ENCODE measurements around the gene RELCH.

Gene RELCH

DNA sequence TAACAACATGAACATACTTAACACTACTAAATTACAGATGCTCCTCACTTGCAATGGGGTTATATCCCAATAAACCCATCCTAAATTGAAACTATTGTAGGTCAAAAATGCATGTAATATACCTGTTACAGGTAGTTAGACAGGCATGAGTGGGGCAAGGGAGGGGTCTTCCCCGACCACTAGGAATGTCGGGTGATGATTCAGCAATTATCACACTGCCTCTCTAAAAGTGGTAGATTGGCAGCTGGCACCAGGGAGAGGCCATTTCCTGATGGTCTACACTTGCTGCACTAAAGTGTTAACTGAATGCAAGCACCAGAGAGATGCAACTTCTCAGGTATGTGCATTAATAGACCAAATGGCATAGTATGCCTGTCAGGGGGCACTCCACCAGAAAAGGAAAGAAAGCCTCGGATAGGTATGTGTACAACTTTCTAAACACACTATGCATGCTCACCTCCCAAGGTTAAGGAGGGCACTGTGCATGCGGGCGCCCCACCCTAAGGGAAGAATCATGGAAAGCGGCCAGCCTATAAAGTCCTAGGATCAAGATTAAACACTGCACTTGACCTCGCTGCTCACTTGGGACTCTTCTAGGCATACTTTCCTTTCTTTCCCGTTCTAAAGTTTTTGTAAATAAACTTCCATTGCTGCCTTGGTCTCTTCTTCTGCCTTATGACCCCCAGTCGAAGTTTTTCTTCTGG is 35.8 kb upstream of the RELCH start:
- peaks cover 9% of the 10 kb centered on the region for H3K4me1 ChIP-seq
- H3K27me3 ChIP-seq (ENCODE audit: control insufficient read depth, insufficient read depth, low read length): no peaks in the 10 kb centered on the region
- H2AFZ ChIP-seq: peak overlapping the region; percentile 26
- no peaks in the 10 kb centered on the region for H3K36me3 ChIP-seq (ENCODE audit: control insufficient read depth, insufficient read depth, low read length)
- H3K4me2 ChIP-seq (ENCODE audit: low read length): peak overlapping the region; percentile 50
- H3K9me3 ChIP-seq (ENCODE audit: control insufficient read depth, low read length): no peaks in the 10 kb centered on the region
- TF ChIP-seq, protein P1, sequence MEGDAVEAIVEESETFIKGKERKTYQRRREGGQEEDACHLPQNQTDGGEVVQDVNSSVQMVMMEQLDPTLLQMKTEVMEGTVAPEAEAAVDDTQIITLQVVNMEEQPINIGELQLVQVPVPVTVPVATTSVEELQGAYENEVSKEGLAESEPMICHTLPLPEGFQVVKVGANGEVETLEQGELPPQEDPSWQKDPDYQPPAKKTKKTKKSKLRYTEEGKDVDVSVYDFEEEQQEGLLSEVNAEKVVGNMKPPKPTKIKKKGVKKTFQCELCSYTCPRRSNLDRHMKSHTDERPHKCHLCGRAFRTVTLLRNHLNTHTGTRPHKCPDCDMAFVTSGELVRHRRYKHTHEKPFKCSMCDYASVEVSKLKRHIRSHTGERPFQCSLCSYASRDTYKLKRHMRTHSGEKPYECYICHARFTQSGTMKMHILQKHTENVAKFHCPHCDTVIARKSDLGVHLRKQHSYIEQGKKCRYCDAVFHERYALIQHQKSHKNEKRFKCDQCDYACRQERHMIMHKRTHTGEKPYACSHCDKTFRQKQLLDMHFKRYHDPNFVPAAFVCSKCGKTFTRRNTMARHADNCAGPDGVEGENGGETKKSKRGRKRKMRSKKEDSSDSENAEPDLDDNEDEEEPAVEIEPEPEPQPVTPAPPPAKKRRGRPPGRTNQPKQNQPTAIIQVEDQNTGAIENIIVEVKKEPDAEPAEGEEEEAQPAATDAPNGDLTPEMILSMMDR (IDR thresholded peaks at IDR 0.05): no peak
- peak overlapping the region; percentile 68 for H3K27ac ChIP-seq
- no peak overlapping the region for H3K9ac ChIP-seq
- no peak overlapping the region for H3K4me3 ChIP-seq (ENCODE audit: low read depth, low read length)
- H3K79me2 ChIP-seq: no peaks in the 10 kb centered on the region

DNA sequence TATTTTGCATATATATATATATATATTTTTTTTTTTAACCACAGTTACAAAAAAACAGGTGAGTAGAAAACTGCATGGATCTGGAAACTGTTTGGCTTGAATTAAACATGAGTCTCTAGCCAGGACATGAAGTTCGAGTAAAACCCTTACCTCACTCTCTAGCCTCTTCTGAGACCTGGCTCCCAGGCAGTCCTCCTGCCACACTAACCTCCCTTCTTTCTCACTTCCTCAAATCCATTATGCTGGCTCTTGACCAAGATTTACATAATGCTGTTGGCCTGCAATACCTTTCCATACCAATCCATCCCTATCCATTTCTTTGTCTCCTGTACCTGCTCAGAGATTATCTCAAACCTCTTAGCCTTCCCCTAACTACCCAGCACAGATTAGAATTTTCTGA is 34.2 kb upstream of the RELCH start:
- H3K79me2 ChIP-seq: no peaks in the 10 kb centered on the region
- H3K4me1 ChIP-seq: peaks cover 12% of the 10 kb centered on the region
- no peak overlapping the region for H2AFZ ChIP-seq
- H3K27me3 ChIP-seq (ENCODE audit: control insufficient read depth, insufficient read depth, low read length): no peaks in the 10 kb centered on the region
- no peak overlapping the region for H3K4me2 ChIP-seq (ENCODE audit: low read length)
- H3K4me3 ChIP-seq (ENCODE audit: low read depth, low read length): no peak overlapping the region
- TF ChIP-seq, protein P1 (IDR thresholded peaks at IDR 0.05): no peak
- no peaks in the 10 kb centered on the region for H3K9me3 ChIP-seq (ENCODE audit: control insufficient read depth, low read length)
- H3K36me3 ChIP-seq (ENCODE audit: control insufficient read depth, insufficient read depth, low read length): no peaks in the 10 kb centered on the region
- H3K9ac ChIP-seq: no peak overlapping the region
- no peak overlapping the region for H3K27ac ChIP-seq

DNA sequence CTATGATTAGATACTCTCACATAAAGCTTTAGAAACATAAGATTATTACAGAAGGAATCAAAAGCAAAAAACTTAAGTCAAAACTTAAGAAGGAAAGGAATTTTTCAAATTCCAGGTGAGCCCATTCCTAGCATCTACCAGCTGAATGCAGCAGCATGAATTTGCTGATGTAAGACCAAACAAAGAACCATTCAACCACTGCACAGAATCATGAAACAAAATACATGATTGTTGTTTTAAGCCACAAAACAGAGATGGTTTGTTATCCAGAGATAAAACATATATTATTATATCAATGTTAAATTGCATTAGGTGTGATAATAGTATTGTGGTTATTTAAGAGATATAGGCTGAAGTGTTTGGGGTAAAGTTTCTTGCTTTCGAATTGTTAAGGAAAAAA is 29.2 kb upstream of the RELCH start:
- peaks cover 3% of the 10 kb centered on the region for H3K4me1 ChIP-seq
- TF ChIP-seq, protein P1 (IDR thresholded peaks at IDR 0.05): no peak
- H3K27me3 ChIP-seq (ENCODE audit: control insufficient read depth, insufficient read depth, low read length): no peaks in the 10 kb centered on the region
- H3K27ac ChIP-seq: no peak overlapping the region
- no peak overlapping the region for H3K4me3 ChIP-seq (ENCODE audit: low read depth, low read length)
- H3K4me2 ChIP-seq (ENCODE audit: low read length): no peak overlapping the region
- H3K9me3 ChIP-seq (ENCODE audit: control insufficient read depth, low read length): no peaks in the 10 kb centered on the region
- H3K36me3 ChIP-seq (ENCODE audit: control insufficient read depth, insufficient read depth, low read length): no peaks in the 10 kb centered on the region
- H3K79me2 ChIP-seq: no peaks in the 10 kb centered on the region
- no peak overlapping the region for H3K9ac ChIP-seq
- no peak overlapping the region for H2AFZ ChIP-seq

DNA sequence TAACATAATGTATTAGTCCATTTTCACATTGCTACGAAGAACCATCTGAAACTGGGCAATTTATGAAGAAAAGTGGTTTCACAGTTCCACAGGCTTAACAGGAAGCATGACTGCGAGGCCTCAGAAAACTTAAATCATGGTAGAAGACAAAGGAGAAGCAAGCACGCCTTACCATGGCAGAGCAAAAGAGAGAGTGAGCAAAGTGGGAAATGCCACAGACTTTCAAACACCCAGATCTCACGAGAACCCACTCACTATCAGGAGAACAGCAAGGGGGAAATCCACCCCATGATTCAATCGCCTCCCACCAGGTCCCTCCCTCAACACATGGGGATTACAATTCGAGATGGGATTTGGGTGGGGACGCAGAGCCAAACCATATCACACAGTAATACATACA is 22.7 kb upstream of the RELCH start:
- H2AFZ ChIP-seq: no peak overlapping the region
- no peak overlapping the region for H3K4me3 ChIP-seq (ENCODE audit: low read depth, low read length)
- no peak overlapping the region for H3K9ac ChIP-seq
- no peaks in the 10 kb centered on the region for H3K36me3 ChIP-seq (ENCODE audit: control insufficient read depth, insufficient read depth, low read length)
- TF ChIP-seq, protein P1 (IDR thresholded peaks at IDR 0.05): no peak
- no peaks in the 10 kb centered on the region for H3K4me1 ChIP-seq
- H3K27ac ChIP-seq: no peak overlapping the region
- H3K79me2 ChIP-seq: no peaks in the 10 kb centered on the region
- H3K9me3 ChIP-seq (ENCODE audit: control insufficient read depth, low read length): no peaks in the 10 kb centered on the region
- no peaks in the 10 kb centered on the region for H3K27me3 ChIP-seq (ENCODE audit: control insufficient read depth, insufficient read depth, low read length)
- H3K4me2 ChIP-seq (ENCODE audit: low read length): no peak overlapping the region

DNA sequence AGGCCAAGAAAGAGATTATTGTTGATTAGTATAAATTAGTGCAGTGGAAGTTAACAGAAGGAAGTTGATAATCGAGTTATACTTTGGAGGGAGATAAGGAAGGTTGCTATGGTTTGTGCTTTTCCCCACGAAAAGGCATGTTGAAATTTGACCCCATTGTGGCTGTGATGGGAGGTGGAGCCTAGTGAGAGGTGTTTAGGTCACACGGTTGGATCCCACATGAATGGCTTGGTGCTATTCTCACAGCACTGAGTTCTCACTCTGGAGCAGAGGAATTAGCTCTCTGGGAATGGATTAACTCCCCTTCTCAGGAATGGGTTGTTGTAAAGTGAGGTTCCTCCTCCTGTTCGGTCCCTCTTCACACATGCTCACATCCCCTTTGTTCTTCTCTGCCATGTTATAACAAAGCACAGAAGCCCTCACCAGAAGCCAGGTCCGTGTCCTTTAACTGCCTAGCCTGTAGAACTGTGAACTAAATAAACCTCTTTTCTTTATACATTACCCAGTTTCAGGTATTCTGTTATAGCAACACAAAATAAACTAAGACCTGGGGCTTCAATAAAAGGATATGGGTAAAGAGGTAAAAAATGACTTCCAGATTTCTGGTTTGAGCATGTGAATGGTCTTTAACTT is 22.1 kb upstream of the RELCH start:
- Histone ChIP-seq H3K36me3 (ENCODE audit: control insufficient read depth, insufficient read depth, low read length) (no peaks in the 10 kb centered on the region), H3K27me3 (ENCODE audit: control insufficient read depth, insufficient read depth, low read length) (no peaks in the 10 kb centered on the region), H3K4me1 (no peaks in the 10 kb centered on the region), H3K9ac (no peak overlapping the region), H3K4me3 (ENCODE audit: low read depth, low read length) (no peak overlapping the region), H3K9me3 (ENCODE audit: control insufficient read depth, low read length) (no peaks in the 10 kb centered on the region), H3K79me2 (no peaks in the 10 kb centered on the region), H3K4me2 (ENCODE audit: low read length) (no peak overlapping the region), H2AFZ (no peak overlapping the region), H3K27ac (no peak overlapping the region)
- TF ChIP-seq, protein P1 (IDR thresholded peaks at IDR 0.05): no peak
